ENCODE data around the gene SIDT2. TPM values are rescaled to one million over a fixed set of nuclear protein-coding genes. Genes with fewer than 3 reads are reported as not detected.

Gene SIDT2
- total RNA-seq, 2 experiments from 2014 or later: 16.6 to 17.3 TPM

- Mint-ChIP-seq H3K27me3 (no peaks in the 10 kb centered on the region), H3K4me1 (ENCODE audit: low read depth) (peaks cover 4% of the 10 kb centered on the region), H3K4me3 (no peak overlapping the region), H3K27ac (no peak overlapping the region), H3K36me3 (ENCODE audit: low read depth) (peaks cover 56% of the 10 kb centered on the region), H3K9me3 (no peaks in the 10 kb centered on the region)
- no peak for ATAC-seq
- ChIA-PET CTCF (interaction anchor here (1.1 to 2.2 kb wide), 3 partner anchors 9 to 41 kb away, joined by 4 to 19 read pairs (median 4); no protein-coding TSS in a partner anchor), POLR2A (interaction anchor here (1.0 to 3.6 kb wide), 5 partner anchors 9 to 77 kb away, joined by 3 to 21 read pairs (median 6); partner anchors contain the start of gene PAFAH1B2)
- intact Hi-C loops (cut with micrococcal nuclease): no loop called here
- no peak for DNase-seq
- TF ChIP-seq CTCF (IDR thresholded peaks at IDR 0.05): no peak
Measured at GRCh38 chr11:117220999-117221774, 42.6 kb downstream of the SIDT2 start.

- H3K4me3 Mint-ChIP-seq: no peak overlapping the region
- ChIA-PET POLR2A (interaction anchor here (0.6 to 3.6 kb wide), 5 partner anchors 9 to 935 kb away, joined by 3 to 21 read pairs (median 6); partner anchors contain the start of gene PAFAH1B2), CTCF (interaction anchor here (2.2 kb wide), 1 partner anchor 41 kb away, joined by 19 read pairs; no protein-coding TSS in a partner anchor)
- intact Hi-C loops (cut with micrococcal nuclease): no loop called here
- DNase-seq: no peak
- no peak overlapping the region for H3K27ac Mint-ChIP-seq
- peaks cover 8% of the 10 kb centered on the region for H3K4me1 Mint-ChIP-seq (ENCODE audit: low read depth)
- ATAC-seq: no peak
- H3K9me3 Mint-ChIP-seq: no peaks in the 10 kb centered on the region
- TF ChIP-seq CTCF (IDR thresholded peaks at IDR 0.05): no peak
- no peaks in the 10 kb centered on the region for H3K27me3 Mint-ChIP-seq
- peaks cover 58% of the 10 kb centered on the region for H3K36me3 Mint-ChIP-seq (ENCODE audit: low read depth)
Measured at GRCh38 chr11:117221775-117222517, 43.4 kb downstream of the SIDT2 start.

- H3K36me3 Mint-ChIP-seq (ENCODE audit: low read depth): peaks cover 61% of the 10 kb centered on the region
- DNase-seq: no peak
- TF ChIP-seq CTCF (IDR thresholded peaks at IDR 0.05): no peak
- no peak for ATAC-seq
- H3K27me3 Mint-ChIP-seq: no peaks in the 10 kb centered on the region
- intact Hi-C loops (cut with micrococcal nuclease): no loop called here
- H3K27ac Mint-ChIP-seq: no peak overlapping the region
- POLR2A ChIA-PET: interaction anchor here (0.6 to 2.0 kb wide), 3 partner anchors 44 to 368 kb away, joined by 3 to 6 read pairs (median 3); partner anchors contain the start of gene PAFAH1B2
- H3K4me3 Mint-ChIP-seq: no peak overlapping the region
- H3K9me3 Mint-ChIP-seq: no peaks in the 10 kb centered on the region
- CTCF ChIA-PET: interaction anchor here (0.9 to 2.2 kb wide), 2 partner anchors 43 to 118 kb away, joined by 3 to 19 read pairs; no protein-coding TSS in a partner anchor
- peaks cover 10% of the 10 kb centered on the region for H3K4me1 Mint-ChIP-seq (ENCODE audit: low read depth)
Measured at GRCh38 chr11:117222991-117223740, 44.6 kb downstream of the SIDT2 start.

GRCh38 chr11:117223741-117224689, 45.5 kb downstream of the SIDT2 start:
- Mint-ChIP-seq H3K27me3 (no peaks in the 10 kb centered on the region), H3K4me3 (no peak overlapping the region), H3K36me3 (ENCODE audit: low read depth) (peaks cover 60% of the 10 kb centered on the region), H3K27ac (no peak overlapping the region), H3K9me3 (no peaks in the 10 kb centered on the region), H3K4me1 (ENCODE audit: low read depth) (peaks cover 16% of the 10 kb centered on the region)
- CTCF ChIA-PET: interaction anchor here (0.9 to 11.6 kb wide), 5 partner anchors 29 to 118 kb away, joined by 3 to 125 read pairs (median 3); partner anchors contain the start of gene SIDT2
- DNase-seq (no peak), ATAC-seq (no peak)
- POLR2A ChIA-PET: interaction anchor here (0.6 to 2.0 kb wide), 4 partner anchors 44 to 369 kb away, joined by 3 to 6 read pairs (median 4); partner anchors contain the start of genes PAFAH1B2 and SIDT2
- no peak for TF ChIP-seq CTCF (IDR thresholded peaks at IDR 0.05)
- intact Hi-C loops (cut with micrococcal nuclease): no loop called here

Measured in activated CD8-positive, alpha-beta T cell treated with anti-CD3 and anti-CD28 coated beads for 36 hours (primary cell).